Karpas-422 (cell line): ENCODE data around the gene NCR1. TPM values are rescaled to one million over a fixed set of nuclear protein-coding genes. Genes with fewer than 3 reads are reported as not detected.
"Not testable (repeated sequence)": the region's sequence is repeated elsewhere in the genome, so short reads cannot be mapped to it uniquely, and the experiment has no call there.

Source experiments
- DNase-seq: peaks from one replicate; pipeline ENCODE4 v3.0.0-alpha.2; 2015
- H2AFZ ChIP-seq: fragments of 200-600 bp; sonication (generic); 2 replicates; pipeline ENCODE4 v1.6.1; 2014; ENCODE audit warnings: antibody characterized with exemption, low read length, mixed read lengths
- H3K27ac ChIP-seq: fragments of 200-600 bp; sonication (generic); 2 replicates; pipeline ENCODE4 v1.5.1; 2014; ENCODE audit warnings: mild to moderate bottlenecking, low read length, moderate library complexity
- H3K27me3 ChIP-seq: fragments of 200-600 bp; sonication (generic); 2 replicates; pipeline ENCODE4 v1.6.1; 2014; ENCODE audit warnings: low read length, mixed read lengths
- H3K36me3 ChIP-seq: fragments of 200-600 bp; sonication (generic); 2 replicates; pipeline ENCODE4 v1.6.1; 2014; ENCODE audit warnings: low read length, mixed read lengths; ENCODE audit not compliant: insufficient read depth
- H3K4me1 ChIP-seq: fragments of 200-600 bp; sonication (generic); 2 replicates; pipeline ENCODE4 v1.6.1; 2014; ENCODE audit warnings: mild to moderate bottlenecking, low read length, mixed read lengths
- H3K4me2 ChIP-seq: fragments of 200-600 bp; sonication (generic); 2 replicates; pipeline ENCODE4 v1.6.1; 2014; ENCODE audit warnings: low read length, low read depth, mild to moderate bottlenecking; ENCODE audit not compliant: poor library complexity, severe bottlenecking
- H3K4me3 ChIP-seq: fragments of 200-600 bp; sonication (generic); 2 replicates; pipeline ENCODE4 v1.5.1; 2014; ENCODE audit warnings: mild to moderate bottlenecking, antibody characterized with exemption, low read length, mixed read lengths
- H3K79me2 ChIP-seq: fragments of 200-600 bp; sonication (generic); 2 replicates; pipeline ENCODE4 v1.6.1; 2014; ENCODE audit warnings: mild to moderate bottlenecking, low read length, mixed read lengths
- H3K9ac ChIP-seq: fragments of 200-600 bp; sonication (generic); 2 replicates; pipeline ENCODE4 v1.6.0; 2014; ENCODE audit warnings: low read length
- H3K9me2 ChIP-seq: fragments of 200-600 bp; sonication (generic), shearing (Covaris generic); replicated peaks from 2 replicates; pipeline ENCODE4 v1.6.0; 2014; ENCODE audit warnings: mild to moderate bottlenecking, low read length, moderate library complexity; ENCODE audit not compliant: insufficient read depth
- H3K9me3 ChIP-seq: fragments of 300-700, 200-600 bp; sonication (generic); 2 replicates; pipeline ENCODE4 v1.6.1; 2014; ENCODE audit warnings: low read length, mixed read lengths
- H4K20me1 ChIP-seq: fragments of 200-600 bp; sonication (generic); 2 replicates; pipeline ENCODE4 v1.6.1; 2014; ENCODE audit warnings: mild to moderate bottlenecking, antibody characterized with exemption, low read length, low read depth; ENCODE audit not compliant: insufficient read depth
- total RNA-seq: library from RNA; depleted of rRNA; stranded (reverse); fragments of >200 nt; shearing (Covaris generic); gene quantifications from 2 replicates; pipeline ENCODE4 v1.2.3, GENCODE V29; 2014; ENCODE audit warnings: low replicate concordance

NCR1 gene
- total RNA-seq, 1 experiment from 2014 or later: not detected

DNA sequence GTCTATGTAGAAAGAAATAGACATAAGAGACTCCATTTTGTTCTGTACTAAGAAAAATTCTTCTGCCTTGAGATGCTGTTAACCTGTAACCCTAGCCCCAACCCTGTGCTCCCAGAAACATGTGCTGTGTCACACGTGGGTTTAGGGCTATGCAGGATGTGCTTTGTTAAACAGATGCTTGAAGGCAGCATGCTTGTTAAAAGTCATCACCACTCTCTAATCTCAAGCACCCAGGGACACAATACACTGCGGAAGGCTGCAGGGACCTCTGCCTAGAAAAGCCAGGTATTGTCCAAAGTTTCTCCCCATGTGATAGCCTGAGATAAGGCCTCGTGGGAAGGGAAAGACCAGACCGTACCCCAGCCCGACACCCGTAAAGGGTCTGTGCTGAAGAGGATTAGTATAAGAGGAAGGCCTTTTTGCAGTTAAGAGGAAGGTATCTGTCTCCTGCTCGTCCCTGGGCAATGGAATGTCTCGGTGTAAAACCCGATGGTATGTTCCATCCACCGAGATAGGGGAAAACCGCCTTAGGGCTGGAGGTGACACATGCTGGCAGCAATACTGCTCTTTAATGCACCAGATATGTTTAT is 37.9 kb downstream of the NCR1 start:
- H3K4me3 ChIP-seq, H3K9ac ChIP-seq, H2AFZ ChIP-seq, H3K27ac ChIP-seq, H4K20me1 ChIP-seq, H3K9me2 ChIP-seq, H3K4me2 ChIP-seq, H3K79me2 ChIP-seq, H3K36me3 ChIP-seq, H3K27me3 ChIP-seq, H3K9me3 ChIP-seq, DNase-seq, H3K4me1 ChIP-seq: not testable (repeated sequence)

DNA sequence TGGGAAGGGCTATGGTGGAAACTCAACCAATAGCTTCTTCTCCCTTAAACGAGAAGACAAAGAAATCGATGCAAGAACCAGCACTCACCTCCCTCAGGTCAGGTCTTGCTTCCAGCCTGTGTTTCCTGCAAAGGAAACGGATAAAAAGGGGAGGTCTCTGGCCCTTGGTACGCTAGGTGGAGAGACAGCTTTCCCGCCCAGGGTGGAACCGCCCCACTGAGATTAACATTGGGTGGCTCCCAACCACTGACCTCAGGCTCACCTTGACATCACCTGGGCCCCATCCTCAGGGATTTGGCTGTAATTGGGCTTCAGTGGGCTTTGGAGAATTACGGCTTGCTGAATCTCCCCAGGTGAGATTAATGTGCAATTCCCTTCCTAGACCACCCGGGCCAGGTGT is 41.4 kb downstream of the NCR1 start, which contains the start of gene NLRP7:
TSS of gene NLRP7 (minus strand) at position 150 of the 400 bp plus-strand sequence.
- Histone ChIP-seq H3K4me2 (no peak within 1 kb of the TSS), H2AFZ (no peak within 1 kb of the TSS), H3K9ac (no peak within 1 kb of the TSS), H3K79me2 (no peaks in the 10 kb centered on the region), H4K20me1 (no peaks in the 10 kb centered on the region), H3K4me1 (peaks cover 17% of the 10 kb centered on the region), H3K36me3 (no peaks in the 10 kb centered on the region), H3K4me3 (no peak within 1 kb of the TSS), H3K27ac (no peak within 1 kb of the TSS), H3K9me3 (no peaks in the 10 kb centered on the region), H3K9me2 (no peaks in the 10 kb centered on the region), H3K27me3 (no peaks in the 10 kb centered on the region)
- DNase-seq: no peak

DNA sequence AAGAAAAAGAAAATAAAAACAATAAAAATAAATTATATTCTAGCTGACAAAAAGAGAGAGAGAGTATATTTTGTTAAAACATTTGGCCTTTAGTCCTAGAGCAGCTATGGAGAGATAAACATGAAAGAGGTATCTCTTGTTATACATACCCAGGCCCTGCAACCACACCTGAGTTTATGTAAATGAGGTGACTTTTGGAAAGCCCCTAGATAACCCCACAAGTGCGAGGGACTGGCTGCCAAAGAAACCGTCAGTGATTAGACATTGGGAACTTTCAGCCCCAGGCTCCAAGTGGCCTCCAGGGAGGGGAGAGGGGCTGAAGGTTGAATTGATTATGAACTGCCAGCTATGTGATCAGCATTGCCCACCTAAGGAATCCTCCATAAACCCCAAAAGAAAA is 43.5 kb downstream of the NCR1 start:
- no peaks in the 10 kb centered on the region for H3K9me2 ChIP-seq
- H3K4me2 ChIP-seq: no peak overlapping the region
- H3K4me3 ChIP-seq: no peak overlapping the region
- no peaks in the 10 kb centered on the region for H4K20me1 ChIP-seq
- H3K9me3 ChIP-seq: no peaks in the 10 kb centered on the region
- no peak overlapping the region for H2AFZ ChIP-seq
- H3K9ac ChIP-seq: no peak overlapping the region
- H3K27ac ChIP-seq: no peak overlapping the region
- no peaks in the 10 kb centered on the region for H3K79me2 ChIP-seq
- no peaks in the 10 kb centered on the region for H3K27me3 ChIP-seq
- peaks cover 17% of the 10 kb centered on the region for H3K4me1 ChIP-seq
- no peak for DNase-seq
- no peaks in the 10 kb centered on the region for H3K36me3 ChIP-seq

DNA sequence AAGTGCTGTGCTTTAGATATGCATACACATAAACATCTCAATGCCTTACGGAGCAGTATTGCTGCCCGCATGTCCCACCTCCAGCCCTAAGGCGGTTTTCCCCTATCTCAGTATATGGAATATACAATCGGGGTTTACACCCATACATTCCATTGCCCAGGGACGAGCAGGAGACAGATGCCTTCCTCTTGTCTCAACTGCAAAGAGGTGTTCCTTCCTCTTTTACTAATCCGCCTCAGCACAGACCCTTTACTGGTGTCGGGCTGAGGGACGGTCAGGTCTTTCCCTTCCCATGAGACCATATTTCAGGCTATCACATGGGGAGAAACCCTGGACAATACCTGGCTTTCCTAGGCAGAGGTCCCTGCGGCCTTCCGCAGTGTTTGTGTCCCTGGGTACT is 44.6 kb downstream of the NCR1 start:
- Histone ChIP-seq H3K4me3 (peak overlapping the region; percentile 51; the same call in 1 of the 2 replicates), H3K9ac (peak overlapping the region; percentile 50; the same call in 1 of the 2 replicates), H3K4me1 (peaks cover 17% of the 10 kb centered on the region), H3K4me2 (peak overlapping the region; percentile 61), H2AFZ (peak overlapping the region; percentile 17; the same call in 1 of the 2 replicates)
- not testable (repeated sequence) for H3K79me2 ChIP-seq, H3K36me3 ChIP-seq, H3K27ac ChIP-seq, H3K9me3 ChIP-seq, H3K27me3 ChIP-seq, H4K20me1 ChIP-seq, H3K9me2 ChIP-seq
- peak; percentile 59 for DNase-seq

DNA sequence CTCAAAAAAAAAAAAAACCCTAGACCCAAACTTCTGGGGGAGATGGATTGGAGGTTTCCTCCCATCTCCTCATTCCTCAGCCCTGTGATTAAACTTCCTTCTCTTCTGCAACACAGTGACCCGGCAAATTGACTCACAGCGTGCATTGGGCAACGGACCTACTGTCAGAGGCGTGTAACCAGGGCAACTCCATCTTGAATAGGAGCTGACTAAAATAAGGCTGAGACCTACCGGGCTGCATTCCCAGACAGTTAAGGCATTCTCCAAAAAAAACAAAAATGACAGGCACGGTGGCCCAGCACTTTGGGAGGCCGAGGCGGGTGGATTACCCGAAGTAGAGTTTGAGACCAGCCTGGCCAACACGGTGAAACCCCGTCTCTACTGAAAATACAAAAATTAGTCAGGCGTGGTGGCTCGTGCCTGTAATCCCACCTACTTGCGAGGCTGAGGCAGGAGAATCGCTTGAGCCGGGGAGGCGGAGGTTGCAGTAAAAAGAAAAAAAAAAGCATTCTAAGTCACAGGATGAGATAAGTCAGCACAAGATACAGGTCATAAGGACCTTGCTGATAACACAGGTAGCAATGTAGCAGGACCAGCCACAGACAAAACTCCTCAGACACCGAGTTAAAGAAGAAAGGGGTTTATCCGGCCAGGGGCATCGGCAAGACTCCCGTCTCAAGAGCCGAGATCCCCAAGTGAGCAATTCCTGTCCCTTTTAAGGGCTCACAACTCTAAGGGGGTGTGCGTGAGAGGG is 46.8 kb downstream of the NCR1 start:
- H4K20me1 ChIP-seq: no peaks in the 10 kb centered on the region
- H2AFZ ChIP-seq: no peak overlapping the region
- H3K79me2 ChIP-seq: no peaks in the 10 kb centered on the region
- H3K9ac ChIP-seq: no peak overlapping the region
- H3K9me2 ChIP-seq: no peaks in the 10 kb centered on the region
- H3K36me3 ChIP-seq: no peaks in the 10 kb centered on the region
- H3K27me3 ChIP-seq: no peaks in the 10 kb centered on the region
- H3K4me3 ChIP-seq: no peak overlapping the region
- no peaks in the 10 kb centered on the region for H3K9me3 ChIP-seq
- no peak overlapping the region for H3K4me2 ChIP-seq
- peaks cover 17% of the 10 kb centered on the region for H3K4me1 ChIP-seq
- no peak for DNase-seq
- no peak overlapping the region for H3K27ac ChIP-seq

DNA sequence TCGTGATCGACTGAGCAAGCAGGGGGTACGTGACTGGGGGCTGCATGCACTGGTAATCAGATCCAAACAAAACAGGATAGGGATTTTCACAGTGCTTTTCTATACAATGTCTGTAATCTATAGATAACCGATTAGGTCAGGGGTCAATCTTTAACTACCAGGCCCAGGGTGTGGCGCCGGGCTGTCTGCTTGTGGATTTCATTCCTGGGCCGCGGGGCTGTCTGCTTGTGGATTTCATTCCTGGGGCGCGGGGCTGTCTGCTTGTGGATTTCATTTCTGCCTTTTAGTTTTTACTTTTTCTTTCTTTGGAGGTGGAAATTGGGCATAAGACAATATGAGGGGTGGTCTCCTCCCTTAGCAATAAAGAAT is 47.4 kb downstream of the NCR1 start:
- H3K4me2 ChIP-seq, H3K27ac ChIP-seq, H3K79me2 ChIP-seq, H3K27me3 ChIP-seq, H3K4me3 ChIP-seq, H3K36me3 ChIP-seq, H3K9me3 ChIP-seq, DNase-seq, H3K9me2 ChIP-seq, H2AFZ ChIP-seq, H4K20me1 ChIP-seq, H3K9ac ChIP-seq: not testable (repeated sequence)
- H3K4me1 ChIP-seq: peaks cover 17% of the 10 kb centered on the region

DNA sequence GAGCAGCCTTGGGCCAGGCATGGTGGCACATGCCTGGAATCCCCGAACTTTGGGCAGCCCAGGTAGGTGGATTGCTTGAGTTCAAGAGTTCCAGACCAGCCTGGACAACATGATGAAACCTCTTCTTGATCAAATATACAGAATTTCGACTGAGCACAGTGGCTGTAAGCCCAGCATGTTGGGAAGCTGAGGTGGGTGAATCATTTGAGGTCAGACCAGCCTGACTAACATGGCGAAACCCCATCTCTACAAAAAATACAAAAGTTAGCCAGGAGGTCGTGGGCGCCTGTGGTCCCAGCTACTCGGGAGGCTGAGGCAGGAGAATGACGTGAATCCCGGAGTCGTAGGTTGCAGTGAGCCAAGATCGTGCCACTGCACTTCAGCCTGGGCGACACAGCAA is 49.4 kb downstream of the NCR1 start:
- H3K4me3 ChIP-seq: no peak overlapping the region
- no peak overlapping the region for H3K27ac ChIP-seq
- H2AFZ ChIP-seq: no peak overlapping the region

DNA sequence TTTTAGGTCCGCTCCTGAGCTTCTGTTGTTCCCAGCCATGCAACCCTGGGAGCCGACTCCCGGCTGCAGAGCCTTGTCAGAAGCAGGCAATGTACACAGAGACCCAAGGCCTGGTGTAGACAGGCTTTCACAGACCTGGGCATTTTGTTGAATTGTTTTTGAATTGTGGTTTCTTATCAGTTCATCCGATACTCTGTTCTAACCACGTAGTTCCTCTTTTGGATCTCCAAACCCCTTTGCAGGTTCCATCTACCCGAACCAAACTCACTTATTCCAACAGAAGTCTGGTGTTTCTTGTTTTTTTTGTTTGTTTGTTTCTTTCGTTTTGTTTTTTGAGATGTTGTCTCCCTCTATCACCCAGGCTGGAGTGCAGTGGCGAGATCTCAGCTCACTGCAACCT is 53.9 kb downstream of the NCR1 start:
- Histone ChIP-seq H3K36me3 (no peaks in the 10 kb centered on the region), H3K4me3 (no peak overlapping the region), H3K9me3 (no peaks in the 10 kb centered on the region), H3K9me2 (no peaks in the 10 kb centered on the region), H3K27ac (no peak overlapping the region), H3K4me1 (peaks cover 18% of the 10 kb centered on the region), H3K79me2 (no peaks in the 10 kb centered on the region), H3K27me3 (no peaks in the 10 kb centered on the region), H3K9ac (peak overlapping the region; percentile 11; the same call in 1 of the 2 replicates), H2AFZ (peak overlapping the region; percentile 77), H3K4me2 (peak overlapping the region; percentile 43), H4K20me1 (no peaks in the 10 kb centered on the region)
- DNase-seq: peak; percentile 57

More for the DNA sequence above, 49.4 kb downstream of the NCR1 start:
- DNase-seq: no peak
- H3K9me3 ChIP-seq: no peaks in the 10 kb centered on the region
- H3K79me2 ChIP-seq: no peaks in the 10 kb centered on the region
- H3K4me1 ChIP-seq: peaks cover 30% of the 10 kb centered on the region
- no peaks in the 10 kb centered on the region for H3K27me3 ChIP-seq
- no peak overlapping the region for H3K4me2 ChIP-seq
- no peak overlapping the region for H3K9ac ChIP-seq
- no peaks in the 10 kb centered on the region for H3K9me2 ChIP-seq
- H3K36me3 ChIP-seq: no peaks in the 10 kb centered on the region
- H4K20me1 ChIP-seq: no peaks in the 10 kb centered on the region
